ENCODE results near the gene DNAI4. TPM values are rescaled to one million over a fixed set of nuclear protein-coding genes. Genes with fewer than 3 reads are reported as not detected.

The DNAI4 gene
- total and polyA plus RNA-seq, 2 experiments from 2014 or later = 0.90 to 3.8 TPM

DNA sequence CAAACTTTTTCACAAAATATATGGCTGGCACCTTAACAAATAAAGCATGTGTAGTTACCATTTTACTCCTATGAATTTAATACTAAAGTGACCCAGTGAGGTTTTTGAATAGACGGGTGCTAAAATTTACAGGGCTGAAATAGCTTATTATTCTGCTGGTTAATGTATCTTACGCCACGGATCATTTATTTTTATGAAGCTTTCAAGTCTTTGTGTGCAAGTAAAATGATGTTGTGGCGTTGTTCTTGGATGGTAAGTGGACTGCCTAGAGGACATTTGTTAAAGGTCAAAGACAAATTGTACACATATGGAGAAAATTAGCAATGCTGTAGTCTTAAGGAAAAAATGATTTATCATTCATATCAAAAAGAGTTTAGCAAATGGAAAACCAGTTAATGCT is 146.4 kb downstream of the DNAI4 start (continued):
- TF ChIP-seq, protein P1, sequence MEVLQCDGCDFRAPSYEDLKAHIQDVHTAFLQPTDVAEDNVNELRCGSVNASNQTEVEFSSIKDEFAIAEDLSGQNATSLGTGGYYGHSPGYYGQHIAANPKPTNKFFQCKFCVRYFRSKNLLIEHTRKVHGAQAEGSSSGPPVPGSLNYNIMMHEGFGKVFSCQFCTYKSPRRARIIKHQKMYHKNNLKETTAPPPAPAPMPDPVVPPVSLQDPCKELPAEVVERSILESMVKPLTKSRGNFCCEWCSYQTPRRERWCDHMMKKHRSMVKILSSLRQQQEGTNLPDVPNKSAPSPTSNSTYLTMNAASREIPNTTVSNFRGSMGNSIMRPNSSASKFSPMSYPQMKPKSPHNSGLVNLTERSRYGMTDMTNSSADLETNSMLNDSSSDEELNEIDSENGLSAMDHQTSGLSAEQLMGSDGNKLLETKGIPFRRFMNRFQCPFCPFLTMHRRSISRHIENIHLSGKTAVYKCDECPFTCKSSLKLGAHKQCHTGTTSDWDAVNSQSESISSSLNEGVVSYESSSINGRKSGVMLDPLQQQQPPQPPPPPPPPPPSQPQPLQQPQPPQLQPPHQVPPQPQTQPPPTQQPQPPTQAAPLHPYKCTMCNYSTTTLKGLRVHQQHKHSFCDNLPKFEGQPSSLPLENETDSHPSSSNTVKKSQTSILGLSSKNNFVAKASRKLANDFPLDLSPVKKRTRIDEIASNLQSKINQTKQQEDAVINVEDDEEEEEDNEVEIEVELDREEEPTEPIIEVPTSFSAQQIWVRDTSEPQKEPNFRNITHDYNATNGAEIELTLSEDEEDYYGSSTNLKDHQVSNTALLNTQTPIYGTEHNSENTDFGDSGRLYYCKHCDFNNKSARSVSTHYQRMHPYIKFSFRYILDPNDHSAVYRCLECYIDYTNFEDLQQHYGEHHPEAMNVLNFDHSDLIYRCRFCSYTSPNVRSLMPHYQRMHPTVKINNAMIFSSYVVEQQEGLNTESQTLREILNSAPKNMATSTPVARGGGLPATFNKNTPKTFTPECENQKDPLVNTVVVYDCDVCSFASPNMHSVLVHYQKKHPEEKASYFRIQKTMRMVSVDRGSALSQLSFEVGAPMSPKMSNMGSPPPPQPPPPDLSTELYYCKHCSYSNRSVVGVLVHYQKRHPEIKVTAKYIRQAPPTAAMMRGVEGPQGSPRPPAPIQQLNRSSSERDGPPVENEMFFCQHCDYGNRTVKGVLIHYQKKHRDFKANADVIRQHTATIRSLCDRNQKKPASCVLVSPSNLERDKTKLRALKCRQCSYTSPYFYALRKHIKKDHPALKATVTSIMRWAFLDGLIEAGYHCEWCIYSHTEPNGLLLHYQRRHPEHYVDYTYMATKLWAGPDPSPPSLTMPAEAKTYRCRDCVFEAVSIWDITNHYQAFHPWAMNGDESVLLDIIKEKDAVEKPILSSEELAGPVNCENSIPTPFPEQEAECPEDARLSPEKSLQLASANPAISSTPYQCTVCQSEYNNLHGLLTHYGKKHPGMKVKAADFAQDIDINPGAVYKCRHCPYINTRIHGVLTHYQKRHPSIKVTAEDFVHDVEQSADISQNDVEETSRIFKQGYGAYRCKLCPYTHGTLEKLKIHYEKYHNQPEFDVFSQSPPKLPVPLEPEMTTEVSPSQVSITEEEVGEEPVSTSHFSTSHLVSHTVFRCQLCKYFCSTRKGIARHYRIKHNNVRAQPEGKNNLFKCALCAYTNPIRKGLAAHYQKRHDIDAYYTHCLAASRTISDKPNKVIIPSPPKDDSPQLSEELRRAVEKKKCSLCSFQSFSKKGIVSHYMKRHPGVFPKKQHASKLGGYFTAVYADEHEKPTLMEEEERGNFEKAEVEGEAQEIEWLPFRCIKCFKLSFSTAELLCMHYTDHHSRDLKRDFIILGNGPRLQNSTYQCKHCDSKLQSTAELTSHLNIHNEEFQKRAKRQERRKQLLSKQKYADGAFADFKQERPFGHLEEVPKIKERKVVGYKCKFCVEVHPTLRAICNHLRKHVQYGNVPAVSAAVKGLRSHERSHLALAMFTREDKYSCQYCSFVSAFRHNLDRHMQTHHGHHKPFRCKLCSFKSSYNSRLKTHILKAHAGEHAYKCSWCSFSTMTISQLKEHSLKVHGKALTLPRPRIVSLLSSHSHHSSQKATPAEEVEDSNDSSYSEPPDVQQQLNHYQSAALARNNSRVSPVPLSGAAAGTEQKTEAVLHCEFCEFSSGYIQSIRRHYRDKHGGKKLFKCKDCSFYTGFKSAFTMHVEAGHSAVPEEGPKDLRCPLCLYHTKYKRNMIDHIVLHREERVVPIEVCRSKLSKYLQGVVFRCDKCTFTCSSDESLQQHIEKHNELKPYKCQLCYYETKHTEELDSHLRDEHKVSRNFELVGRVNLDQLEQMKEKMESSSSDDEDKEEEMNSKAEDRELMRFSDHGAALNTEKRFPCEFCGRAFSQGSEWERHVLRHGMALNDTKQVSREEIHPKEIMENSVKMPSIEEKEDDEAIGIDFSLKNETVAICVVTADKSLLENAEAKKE (CRISPR knock-in tag; IDR thresholded peaks at IDR 0.05) = no peak

GRCh38 chr1:66777831-66778230 is 146.8 kb downstream of the DNAI4 start:
- no peaks in the 10 kb centered on the region for H4K20me1 ChIP-seq (replicated peaks; ENCODE audit: insufficient read depth)
- H3K4me3 Mint-ChIP-seq = no peak overlapping the region
- no peak overlapping the region for H3K27ac Mint-ChIP-seq
- H3K9me3 Mint-ChIP-seq = peaks cover 35% of the 10 kb centered on the region
- H3K27ac ChIP-seq (ENCODE audit: low read depth) = no peak overlapping the region
- no peaks in the 10 kb centered on the region for H3K4me1 ChIP-seq (ENCODE audit: insufficient read depth)
- H3K36me3 ChIP-seq (ENCODE audit: insufficient read depth) = peaks cover 4% of the 10 kb centered on the region; the same call in 1 of the 2 replicates
- no peaks in the 10 kb centered on the region for H3K9me2 ChIP-seq (ENCODE audit: insufficient read depth)
- ATAC-seq = no peak
- H3K27me3 ChIP-seq (ENCODE audit: insufficient read depth) = no peaks in the 10 kb centered on the region
- H3K79me2 ChIP-seq (replicated peaks; ENCODE audit: insufficient read depth) = no peaks in the 10 kb centered on the region
- no peak overlapping the region for H3K4me3 ChIP-seq
- DNase-seq (ENCODE audit: low spot score) = no peak
- peaks cover 3% of the 10 kb centered on the region for H3K27me3 Mint-ChIP-seq (ENCODE audit: insufficient read depth, low read depth, poor library complexity)
- H3K4me1 Mint-ChIP-seq = no peaks in the 10 kb centered on the region
- peaks cover 15% of the 10 kb centered on the region for H3K36me3 Mint-ChIP-seq (ENCODE audit: low read depth)
- no peak overlapping the region for H2AFZ ChIP-seq
- no peaks in the 10 kb centered on the region for H3F3A ChIP-seq (replicated peaks; ENCODE audit: low read depth)
- H3K4me2 ChIP-seq = no peak overlapping the region
- TF ChIP-seq ZNF331 (CRISPR knock-in tag; IDR thresholded peaks at IDR 0.05; ENCODE audit: low read depth) (no peak), EZH2phosphoT487 (IDR thresholded peaks at IDR 0.05; ENCODE audit: unreplicated experiment) (no peak), EZH2 (IDR thresholded peaks at IDR 0.05; ENCODE audit: low read depth, unreplicated experiment) (no peak), STAT1 (IDR thresholded peaks at IDR 0.05; ENCODE audit: unreplicated experiment) (no peak), NANOG (IDR thresholded peaks at IDR 0.05; ENCODE audit: borderline replicate concordance) (no peak), ZNF114 (CRISPR knock-in tag; IDR thresholded peaks at IDR 0.05) (no peak), POLR2AphosphoS5 (IDR thresholded peaks at IDR 0.05; ENCODE audit: low read depth) (no peak)
- TF ChIP-seq, protein P1 (CRISPR knock-in tag; IDR thresholded peaks at IDR 0.05) = no peak
- TF ChIP-seq, protein P2, sequence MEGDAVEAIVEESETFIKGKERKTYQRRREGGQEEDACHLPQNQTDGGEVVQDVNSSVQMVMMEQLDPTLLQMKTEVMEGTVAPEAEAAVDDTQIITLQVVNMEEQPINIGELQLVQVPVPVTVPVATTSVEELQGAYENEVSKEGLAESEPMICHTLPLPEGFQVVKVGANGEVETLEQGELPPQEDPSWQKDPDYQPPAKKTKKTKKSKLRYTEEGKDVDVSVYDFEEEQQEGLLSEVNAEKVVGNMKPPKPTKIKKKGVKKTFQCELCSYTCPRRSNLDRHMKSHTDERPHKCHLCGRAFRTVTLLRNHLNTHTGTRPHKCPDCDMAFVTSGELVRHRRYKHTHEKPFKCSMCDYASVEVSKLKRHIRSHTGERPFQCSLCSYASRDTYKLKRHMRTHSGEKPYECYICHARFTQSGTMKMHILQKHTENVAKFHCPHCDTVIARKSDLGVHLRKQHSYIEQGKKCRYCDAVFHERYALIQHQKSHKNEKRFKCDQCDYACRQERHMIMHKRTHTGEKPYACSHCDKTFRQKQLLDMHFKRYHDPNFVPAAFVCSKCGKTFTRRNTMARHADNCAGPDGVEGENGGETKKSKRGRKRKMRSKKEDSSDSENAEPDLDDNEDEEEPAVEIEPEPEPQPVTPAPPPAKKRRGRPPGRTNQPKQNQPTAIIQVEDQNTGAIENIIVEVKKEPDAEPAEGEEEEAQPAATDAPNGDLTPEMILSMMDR (conservative IDR thresholded peaks at IDR 0.05; ENCODE audit: low read depth in 2 of 2) = no peak
